T-helper 1 cell treated with Interleukin-12 subunit alpha and Interleukin-12 subunit beta and Interleukin-4 antibody, amounts not matched to agents 30 ng/mL and 1 ng/mL, for 36 hours (primary cell): ENCODE results near the gene RETREG2. TPM values are rescaled to one million over a fixed set of nuclear protein-coding genes. Genes with fewer than 3 reads are reported as not detected.
"Not testable (repeated sequence)": the region's sequence is repeated elsewhere in the genome, so short reads cannot be mapped to it uniquely, and the experiment has no call there.

ENCODE experiments used
- intact Hi-C: fragments of 100-400 bp; cut with micrococcal nuclease; formaldehyde crosslinking; loops from one replicate; pipeline ENCODE4 v1.15.1; 2024
- total RNA-seq: library from RNA; stranded (reverse); gene quantifications from 2 replicates; pipeline ENCODE4 v1.2.3, GENCODE V29; 2022

RETREG2 gene
- total RNA-seq, 1 donor from 2014 or later, result 94.7 TPM

- intact Hi-C loops, result no loop called here
Measured at GRCh38 chr2:219183151-219183772, 5.2 kb downstream of the RETREG2 start.

- intact Hi-C loops, result no loop called here
Measured at GRCh38 chr2:219184121-219184520, 6.0 kb downstream of the RETREG2 start.

GRCh38 chr2:219186754-219187456 is 8.8 kb downstream of the RETREG2 start:
- intact Hi-C loops, result no loop called here

- intact Hi-C loops, result no loop called here
Measured at GRCh38 chr2:219197388-219197787, 19.3 kb downstream of the RETREG2 start.

GRCh38 chr2:219198974-219199373 is 20.9 kb downstream of the RETREG2 start:
- intact Hi-C loops, result no loop called here

GRCh38 chr2:219199470-219200211 is 21.6 kb downstream of the RETREG2 start:
- intact Hi-C loops, result no loop called here

GRCh38 chr2:219200502-219201326 is 22.6 kb downstream of the RETREG2 start:
- intact Hi-C loops, result not testable (repeated sequence)

- intact Hi-C loops, result not testable (repeated sequence)
Measured at GRCh38 chr2:219201331-219201730, 23.3 kb downstream of the RETREG2 start.

- intact Hi-C loops, result loop anchor here (5.0 kb wide), 2 partner anchors 338 to 492 kb away; partner anchors contain the start of genes CHPF, TMEM198 and TTLL4
Measured at GRCh38 chr2:219204425-219205164, 26.5 kb downstream of the RETREG2 start.

- intact Hi-C loops, result loop anchor here (5.0 kb wide), 2 partner anchors 337 to 493 kb away; partner anchors contain the start of genes CHPF, TMEM198 and TTLL4
Measured at GRCh38 chr2:219205165-219205538, 27.1 kb downstream of the RETREG2 start.

GRCh38 chr2:219205981-219206327 is 27.9 kb downstream of the RETREG2 start:
- intact Hi-C loops, result loop anchor here (1.0 to 5.0 kb wide), 15 partner anchors 13 to 809 kb away; partner anchors contain the start of genes ANKZF1, ATG9A, CHPF and CNOT9

- intact Hi-C loops, result loop anchor here (1.0 to 5.0 kb wide), 15 partner anchors 13 to 810 kb away; partner anchors contain the start of genes ANKZF1, ATG9A, CHPF and CNOT9
Measured at GRCh38 chr2:219206328-219207133, 28.5 kb downstream of the RETREG2 start, which contains the start of gene ZFAND2B. Gene ZFAND2B (plus strand): TSS chr2:219206782. CDS start chr2:219206988, 206 bp downstream.

GRCh38 chr2:219207134-219207883 is 29.2 kb downstream of the RETREG2 start:
- intact Hi-C loops, result loop anchor here (2.0 to 5.0 kb wide), 4 partner anchors 299 to 811 kb away; partner anchors contain the start of genes CHPF, TMEM198 and TTLL4

GRCh38 chr2:219207884-219208740 is 30.0 kb downstream of the RETREG2 start:
- intact Hi-C loops, result loop anchor here (2.0 to 5.0 kb wide), 4 partner anchors 299 to 811 kb away; partner anchors contain the start of genes CHPF, TMEM198 and TTLL4

- intact Hi-C loops, result loop anchor here (5.0 kb wide), 2 partner anchors 333 to 497 kb away; partner anchors contain the start of genes CHPF, TMEM198 and TTLL4
Measured at GRCh38 chr2:219209236-219210195, 31.4 kb downstream of the RETREG2 start.
